Activated CD4-positive, CD25-positive, alpha-beta regulatory T cell treated with anti-CD3 and anti-CD28 coated beads, Interleukin-2, amount 50 U/mL, for 72 hours (primary cell): Measurements from ENCODE around the gene COL16A1.

ENCODE experiments used
- DNase-seq: peaks from one replicate; pipeline ENCODE4 v3.0.0; 2021

COL16A1 gene

GRCh38 chr1:31645274-31645568 is 58.6 kb downstream of the COL16A1 start:
- no peak for DNase-seq

- DNase-seq = peak; percentile 99
Observed at GRCh38 chr1:31644560-31645273, 59.1 kb downstream of the COL16A1 start, which contains the start of gene PEF1. TSS of gene PEF1 (minus strand) at chr1:31644876. CDS start at chr1:31644864, 12 bp downstream.

GRCh38 chr1:31643976-31644559 is 59.7 kb downstream of the COL16A1 start:
- DNase-seq = no peak

GRCh38 chr1:31642897-31643296 is 60.9 kb downstream of the COL16A1 start:
- DNase-seq = no peak

GRCh38 chr1:31642366-31642765 is 61.5 kb downstream of the COL16A1 start:
- no peak for DNase-seq

- DNase-seq = no peak
Observed at GRCh38 chr1:31640964-31641363, 62.9 kb downstream of the COL16A1 start.

GRCh38 chr1:31640179-31640578 is 63.6 kb downstream of the COL16A1 start:
- DNase-seq = no peak

- DNase-seq = no peak
Observed at GRCh38 chr1:31639543-31639942, 64.3 kb downstream of the COL16A1 start.

- DNase-seq = no peak
Observed at GRCh38 chr1:31637915-31638673, 65.7 kb downstream of the COL16A1 start.

GRCh38 chr1:31633117-31633516 is 70.7 kb downstream of the COL16A1 start:
- no peak for DNase-seq

GRCh38 chr1:31632649-31633048 is 71.2 kb downstream of the COL16A1 start:
- DNase-seq = no peak

GRCh38 chr1:31628931-31629556 is 74.8 kb downstream of the COL16A1 start:
- no peak for DNase-seq

- no peak for DNase-seq
Observed at GRCh38 chr1:31627930-31628559, 75.8 kb downstream of the COL16A1 start.

- DNase-seq = no peak
Observed at GRCh38 chr1:31627301-31627929, 76.4 kb downstream of the COL16A1 start.

- no peak for DNase-seq
Observed at GRCh38 chr1:31626223-31627207, 77.3 kb downstream of the COL16A1 start.

GRCh38 chr1:31625561-31626222 is 78.1 kb downstream of the COL16A1 start:
- no peak for DNase-seq

- no peak for DNase-seq
Observed at GRCh38 chr1:31624731-31625514, 78.9 kb downstream of the COL16A1 start.

- DNase-seq = peak; percentile 17
Observed at GRCh38 chr1:31624309-31624708, 79.5 kb downstream of the COL16A1 start.

- no peak for DNase-seq
Observed at GRCh38 chr1:31623365-31623764, 80.5 kb downstream of the COL16A1 start.
